ENCODE results near the gene KLHDC8A. TPM values are rescaled to one million over a fixed set of nuclear protein-coding genes. Genes with fewer than 3 reads are reported as not detected.
"Not testable (repeated sequence)": the region's sequence is repeated elsewhere in the genome, so short reads cannot be mapped to it uniquely, and the experiment has no call there.

The KLHDC8A gene, protein sequence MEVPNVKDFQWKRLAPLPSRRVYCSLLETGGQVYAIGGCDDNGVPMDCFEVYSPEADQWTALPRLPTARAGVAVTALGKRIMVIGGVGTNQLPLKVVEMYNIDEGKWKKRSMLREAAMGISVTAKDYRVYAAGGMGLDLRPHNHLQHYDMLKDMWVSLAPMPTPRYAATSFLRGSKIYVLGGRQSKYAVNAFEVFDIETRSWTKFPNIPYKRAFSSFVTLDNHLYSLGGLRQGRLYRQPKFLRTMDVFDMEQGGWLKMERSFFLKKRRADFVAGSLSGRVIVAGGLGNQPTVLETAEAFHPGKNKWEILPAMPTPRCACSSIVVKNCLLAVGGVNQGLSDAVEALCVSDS
- polyA plus RNA-seq (2013, experiment 1 of 2), result 87.2 TPM
- 86.1 TPM for polyA plus RNA-seq (2013, experiment 2 of 2)

DNA sequence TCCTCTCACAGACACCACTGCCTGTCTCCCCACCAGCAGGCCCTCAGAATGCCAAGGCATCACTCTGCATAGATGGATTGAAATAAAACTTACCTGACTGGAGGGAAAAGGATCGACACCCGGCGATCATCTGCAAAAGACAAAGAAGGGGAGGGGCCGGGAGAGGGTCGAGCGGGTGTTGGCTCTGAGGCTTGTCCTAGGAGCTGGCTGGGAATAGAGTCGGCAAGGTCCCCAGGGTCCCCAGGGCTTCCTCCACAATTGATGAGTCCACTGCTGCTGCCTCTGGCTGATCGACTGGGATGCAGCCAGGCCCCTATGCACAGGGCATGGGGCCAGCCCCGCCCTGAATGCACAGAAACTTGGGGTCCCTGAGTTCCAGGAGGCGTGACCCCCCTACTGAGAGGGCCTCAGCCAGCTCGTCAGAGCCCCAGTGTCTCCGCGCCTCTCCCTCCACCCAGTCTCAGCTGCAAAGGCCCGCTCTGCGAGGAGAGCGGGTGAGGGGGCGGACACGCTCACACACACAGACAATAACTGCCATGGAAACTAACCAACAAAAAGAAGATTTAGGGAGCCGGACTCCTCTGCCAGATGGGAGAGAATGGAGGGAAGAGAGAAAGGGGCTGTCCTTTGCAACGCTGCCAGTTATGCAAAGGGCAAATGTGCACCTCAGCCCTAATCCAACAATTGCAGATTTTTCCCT is at the start of gene KLHDC8A:
Gene KLHDC8A (minus strand): TSS at position 483 of the 700 bp plus-strand sequence. CDS start 13,318 bp downstream, outside the sequence.
- WGBS, 2 donors (ENCODE audit: extremely low coverage in 2 of 2, insufficient read length in 2 of 2, insufficient replicate concordance in 1 of 2), result no CpG with 5 or more reads among the region's 20 CpGs
- H4K91ac ChIP-seq (ENCODE audit: low read depth, low read length, poor library complexity), result peak within 1 kb of the TSS; percentile 12

GRCh38 chr1:205406252-205406651 is 49.5 kb upstream of the KLHDC8A start:
- H3K27me3 ChIP-seq (ENCODE audit: control insufficient read depth in 3 of 3, insufficient read depth in 3 of 3, low read depth in 1 of 3, low read length in 3 of 3); H3K18ac ChIP-seq (ENCODE audit: low read length); H3K27ac ChIP-seq (replicated peaks; ENCODE audit: low read length); H2AFZ ChIP-seq (ENCODE audit: low read length); H2BK15ac ChIP-seq (ENCODE audit: low read length); H4K91ac ChIP-seq (ENCODE audit: low read depth, low read length, poor library complexity); H3K4me1 ChIP-seq (ENCODE audit: control insufficient read depth in 2 of 2, insufficient read depth in 1 of 2, low read depth in 1 of 2, low read length in 2 of 2); H2AK5ac ChIP-seq (ENCODE audit: low read depth, low read length); H3K4me3 ChIP-seq (ENCODE audit: low read length in 2 of 2); H3K4me2 ChIP-seq (ENCODE audit: insufficient read depth, low read length, poor library complexity, severe bottlenecking); H3K4ac ChIP-seq (ENCODE audit: low read length); H2BK5ac ChIP-seq (ENCODE audit: low read length); H3K23ac ChIP-seq (ENCODE audit: low read depth, low read length, poor library complexity); H3K9ac ChIP-seq (ENCODE audit: low read depth, low read length, poor library complexity); H3K14ac ChIP-seq (ENCODE audit: low read length); H3K36me3 ChIP-seq (replicated peaks in 1 of 2; ENCODE audit: control insufficient read depth in 2 of 2, insufficient read depth in 2 of 2, low read length in 2 of 2); H2BK12ac ChIP-seq (ENCODE audit: low read length); H4K8ac ChIP-seq (ENCODE audit: low read depth, low read length); DNase-seq (ENCODE audit: low spot score); H3K79me1 ChIP-seq (ENCODE audit: low read depth, low read length); H3K9me3 ChIP-seq (replicated peaks in 1 of 2; ENCODE audit: control insufficient read depth in 2 of 2, insufficient read depth in 1 of 2, low read depth in 1 of 2, low read length in 2 of 2); H2BK120ac ChIP-seq (ENCODE audit: low read depth, low read length): not testable (repeated sequence)
- WGBS, 2 donors (ENCODE audit: extremely low coverage in 2 of 2, insufficient read length in 2 of 2, insufficient replicate concordance in 1 of 2), result no CpG with 5 or more reads among the region's 12 CpGs

More for the DNA sequence above, at the start of gene KLHDC8A:
- Histone ChIP-seq H3K27ac (replicated peaks; ENCODE audit: low read length) (peak within 1 kb of the TSS; percentile 95), H3K14ac (ENCODE audit: low read length) (peak within 1 kb of the TSS; percentile 72), H3K18ac (ENCODE audit: low read length) (peak within 1 kb of the TSS; percentile 94), H3K4me1 (ENCODE audit: control insufficient read depth in 2 of 2, insufficient read depth in 1 of 2, low read depth in 1 of 2, low read length in 2 of 2) (peaks cover 30 to 40% of the 10 kb centered on the region in 2 donors), H2AK5ac (ENCODE audit: low read depth, low read length) (peak within 1 kb of the TSS; percentile 72), H2BK12ac (ENCODE audit: low read length) (peak within 1 kb of the TSS; percentile 47), H2BK5ac (ENCODE audit: low read length) (peak within 1 kb of the TSS; percentile 99), H3K27me3 (ENCODE audit: control insufficient read depth in 3 of 3, insufficient read depth in 3 of 3, low read depth in 1 of 3, low read length in 3 of 3) (no peaks in the 10 kb centered on the region), H3K9me3 (replicated peaks in 1 of 2; ENCODE audit: control insufficient read depth in 2 of 2, insufficient read depth in 1 of 2, low read depth in 1 of 2, low read length in 2 of 2) (no peaks in the 10 kb centered on the region), H3K4ac (ENCODE audit: low read length) (peak within 1 kb of the TSS; percentile 7), H2BK15ac (ENCODE audit: low read length) (peak within 1 kb of the TSS; percentile 16), H3K9ac (ENCODE audit: low read depth, low read length, poor library complexity) (peak within 1 kb of the TSS; percentile 75), H3K4me2 (ENCODE audit: insufficient read depth, low read length, poor library complexity, severe bottlenecking) (peak within 1 kb of the TSS; percentile 65), H3K79me1 (ENCODE audit: low read depth, low read length) (peaks cover 7% of the 10 kb centered on the region), H3K23ac (ENCODE audit: low read depth, low read length, poor library complexity) (no peak within 1 kb of the TSS), H3K4me3 (ENCODE audit: low read length in 2 of 2) (peak within 1 kb of the TSS; percentile 47 to 73), H4K8ac (ENCODE audit: low read depth, low read length) (no peak within 1 kb of the TSS), H3K36me3 (replicated peaks in 1 of 2; ENCODE audit: control insufficient read depth in 2 of 2, insufficient read depth in 2 of 2, low read length in 2 of 2) (no peaks in the 10 kb centered on the region), H2AFZ (ENCODE audit: low read length) (peak within 1 kb of the TSS; percentile 86), H2BK120ac (ENCODE audit: low read depth, low read length) (peak within 1 kb of the TSS; percentile 81)
- DNase-seq (ENCODE audit: low spot score), result peak; percentile 79

- H2BK5ac ChIP-seq (ENCODE audit: low read length); H3K79me1 ChIP-seq (ENCODE audit: low read depth, low read length); DNase-seq (ENCODE audit: low spot score); H3K4me3 ChIP-seq (ENCODE audit: low read length in 2 of 2); H2BK15ac ChIP-seq (ENCODE audit: low read length); H3K4me2 ChIP-seq (ENCODE audit: insufficient read depth, low read length, poor library complexity, severe bottlenecking); H3K14ac ChIP-seq (ENCODE audit: low read length); H4K91ac ChIP-seq (ENCODE audit: low read depth, low read length, poor library complexity); H3K9ac ChIP-seq (ENCODE audit: low read depth, low read length, poor library complexity); H2BK12ac ChIP-seq (ENCODE audit: low read length); H3K36me3 ChIP-seq (replicated peaks in 1 of 2; ENCODE audit: control insufficient read depth in 2 of 2, insufficient read depth in 2 of 2, low read length in 2 of 2); H3K4me1 ChIP-seq (ENCODE audit: control insufficient read depth in 2 of 2, insufficient read depth in 1 of 2, low read depth in 1 of 2, low read length in 2 of 2); H2AK5ac ChIP-seq (ENCODE audit: low read depth, low read length); H3K4ac ChIP-seq (ENCODE audit: low read length); H3K27me3 ChIP-seq (ENCODE audit: control insufficient read depth in 3 of 3, insufficient read depth in 3 of 3, low read depth in 1 of 3, low read length in 3 of 3); H2AFZ ChIP-seq (ENCODE audit: low read length); H3K23ac ChIP-seq (ENCODE audit: low read depth, low read length, poor library complexity); H3K18ac ChIP-seq (ENCODE audit: low read length); H3K9me3 ChIP-seq (replicated peaks in 1 of 2; ENCODE audit: control insufficient read depth in 2 of 2, insufficient read depth in 1 of 2, low read depth in 1 of 2, low read length in 2 of 2); H2BK120ac ChIP-seq (ENCODE audit: low read depth, low read length); H3K27ac ChIP-seq (replicated peaks; ENCODE audit: low read length); H4K8ac ChIP-seq (ENCODE audit: low read depth, low read length): not testable (repeated sequence)
- whole genome bisulfite sequencing, 2 donors (ENCODE audit: extremely low coverage in 2 of 2, insufficient read length in 2 of 2, insufficient replicate concordance in 1 of 2), result no CpG with 5 or more reads among the region's 3 CpGs
Observed at GRCh38 chr1:205404484-205404883, 47.8 kb upstream of the KLHDC8A start.

DNA sequence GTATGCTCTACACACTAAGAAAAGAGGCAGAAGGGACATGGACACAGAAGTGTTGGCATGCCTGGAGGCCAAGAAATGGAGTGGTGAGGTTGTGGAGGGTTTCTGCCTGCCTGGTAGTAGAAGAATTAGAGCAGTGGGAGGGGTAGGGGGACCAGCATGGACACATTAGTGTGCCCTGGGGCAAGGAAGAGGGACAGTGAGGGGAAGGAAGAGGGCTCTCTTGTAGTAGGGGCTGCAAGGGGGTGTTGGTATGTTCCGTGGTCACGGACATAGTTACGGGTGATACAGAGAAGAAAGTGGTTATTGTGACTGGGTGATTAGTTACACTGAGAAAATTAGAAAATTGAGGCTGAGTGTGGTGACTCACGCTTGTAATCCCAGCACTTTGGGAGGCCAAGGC is 41.9 kb upstream of the KLHDC8A start:
- H3K4me2 ChIP-seq (ENCODE audit: insufficient read depth, low read length, poor library complexity, severe bottlenecking), result no peak overlapping the region
- no peak overlapping the region for H2BK120ac ChIP-seq (ENCODE audit: low read depth, low read length)
- H3K18ac ChIP-seq (ENCODE audit: low read length), result peak overlapping the region; percentile 65
- no peaks in the 10 kb centered on the region for H3K79me1 ChIP-seq (ENCODE audit: low read depth, low read length)
- H4K8ac ChIP-seq (ENCODE audit: low read depth, low read length), result no peak overlapping the region
- H2AK5ac ChIP-seq (ENCODE audit: low read depth, low read length), result no peak overlapping the region
- no peak overlapping the region for H2AFZ ChIP-seq (ENCODE audit: low read length)
- H3K27me3 ChIP-seq (ENCODE audit: control insufficient read depth in 3 of 3, insufficient read depth in 3 of 3, low read depth in 1 of 3, low read length in 3 of 3), result peaks cover 0 to 3% (median 0%) of the 10 kb centered on the region in 3 experiments
- no peak overlapping the region for H3K27ac ChIP-seq (replicated peaks; ENCODE audit: low read length)
- H3K14ac ChIP-seq (ENCODE audit: low read length), result no peak overlapping the region
- H3K9me3 ChIP-seq (replicated peaks in 1 of 2; ENCODE audit: control insufficient read depth in 2 of 2, insufficient read depth in 1 of 2, low read depth in 1 of 2, low read length in 2 of 2), result peaks cover 0 to 2% of the 10 kb centered on the region in 2 donors
- no peak overlapping the region for H3K4ac ChIP-seq (ENCODE audit: low read length)
- no peak overlapping the region for H2BK5ac ChIP-seq (ENCODE audit: low read length)
- no peak overlapping the region for H3K23ac ChIP-seq (ENCODE audit: low read depth, low read length, poor library complexity)
- WGBS, 2 donors (ENCODE audit: extremely low coverage in 2 of 2, insufficient read length in 2 of 2, insufficient replicate concordance in 1 of 2), result no CpG with 5 or more reads among the region's 4 CpGs
- DNase-seq (ENCODE audit: low spot score), result no peak
- peak overlapping the region; percentile 94 for H2BK12ac ChIP-seq (ENCODE audit: low read length)
- no peaks in the 10 kb centered on the region for H3K4me1 ChIP-seq (ENCODE audit: control insufficient read depth in 2 of 2, insufficient read depth in 1 of 2, low read depth in 1 of 2, low read length in 2 of 2)
- no peak overlapping the region for H2BK15ac ChIP-seq (ENCODE audit: low read length)
- no peak overlapping the region for H4K91ac ChIP-seq (ENCODE audit: low read depth, low read length, poor library complexity)
- peaks cover 0 to 4% of the 10 kb centered on the region in 2 donors for H3K36me3 ChIP-seq (replicated peaks in 1 of 2; ENCODE audit: control insufficient read depth in 2 of 2, insufficient read depth in 2 of 2, low read length in 2 of 2)
- peak overlapping the region; percentile 12 for H3K9ac ChIP-seq (ENCODE audit: low read depth, low read length, poor library complexity)
- H3K4me3 ChIP-seq (ENCODE audit: low read length in 2 of 2), result no peak overlapping the region

Measured in neuronal stem cell (in vitro differentiated cells).